EH (cell line): Measurements from ENCODE around the gene ARHGEF9.
A peak's percentile ranks its signal among the peaks of the same experiment; 100 is the strongest.

Source experiments
- DNase-seq: peaks from one replicate; pipeline ENCODE4 v3.0.0-alpha.2; 2015; ENCODE audit warnings: low read depth

ARHGEF9 gene

DNA sequence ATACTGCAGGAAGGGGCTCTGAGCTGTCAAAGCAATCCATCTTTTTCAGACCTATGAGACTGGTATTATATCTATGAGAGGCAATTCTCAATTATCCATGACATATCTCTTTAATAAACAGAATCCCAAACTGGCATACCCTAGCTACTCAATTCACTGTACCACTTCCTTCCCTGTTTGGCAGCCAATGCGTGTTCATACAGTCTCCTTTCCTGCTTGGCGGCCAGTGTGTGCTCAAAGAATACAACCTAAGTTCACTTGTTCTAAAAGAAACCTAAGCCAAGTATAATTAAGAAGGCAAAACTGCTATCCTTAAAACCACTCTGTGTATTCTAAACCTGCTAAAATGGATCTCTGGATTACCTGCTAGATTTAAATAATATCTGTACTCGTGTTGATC is 38.3 kb downstream of the ARHGEF9 start:
- no peak for DNase-seq

GRCh38 chrX:63746278-63746677 is 38.7 kb downstream of the ARHGEF9 start:
- no peak for DNase-seq

- DNase-seq = no peak
These were observed 40.1 kb downstream of the ARHGEF9 start for GRCh38 chrX:63744850-63745394.

- no peak for DNase-seq
These were observed 41.4 kb downstream of the ARHGEF9 start for GRCh38 chrX:63743596-63743995.

DNA sequence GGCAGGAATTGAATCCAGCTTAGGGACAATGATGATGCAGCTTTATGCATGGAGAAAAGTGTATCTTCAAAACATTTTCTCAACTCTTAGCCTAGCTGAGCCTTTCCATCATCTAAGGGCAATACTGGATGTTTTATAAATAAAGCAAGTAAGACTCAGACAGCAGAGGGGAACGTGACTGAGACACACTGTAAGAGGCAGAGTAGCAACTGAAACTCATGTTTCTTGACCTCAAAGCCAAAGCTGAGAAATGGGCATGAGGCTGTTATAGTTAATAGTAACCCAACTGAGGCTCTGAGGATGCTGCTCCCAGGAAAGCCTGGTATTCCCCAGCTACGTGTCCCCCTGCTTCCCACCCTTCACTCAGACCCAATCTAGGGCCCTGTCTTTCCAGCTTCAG is 44.6 kb downstream of the ARHGEF9 start:
- DNase-seq = no peak

GRCh38 chrX:63739885-63740284 is 45.1 kb downstream of the ARHGEF9 start:
- no peak for DNase-seq

- peak; percentile 2 for DNase-seq
These were observed 46.3 kb downstream of the ARHGEF9 start for GRCh38 chrX:63738696-63739095.

DNA sequence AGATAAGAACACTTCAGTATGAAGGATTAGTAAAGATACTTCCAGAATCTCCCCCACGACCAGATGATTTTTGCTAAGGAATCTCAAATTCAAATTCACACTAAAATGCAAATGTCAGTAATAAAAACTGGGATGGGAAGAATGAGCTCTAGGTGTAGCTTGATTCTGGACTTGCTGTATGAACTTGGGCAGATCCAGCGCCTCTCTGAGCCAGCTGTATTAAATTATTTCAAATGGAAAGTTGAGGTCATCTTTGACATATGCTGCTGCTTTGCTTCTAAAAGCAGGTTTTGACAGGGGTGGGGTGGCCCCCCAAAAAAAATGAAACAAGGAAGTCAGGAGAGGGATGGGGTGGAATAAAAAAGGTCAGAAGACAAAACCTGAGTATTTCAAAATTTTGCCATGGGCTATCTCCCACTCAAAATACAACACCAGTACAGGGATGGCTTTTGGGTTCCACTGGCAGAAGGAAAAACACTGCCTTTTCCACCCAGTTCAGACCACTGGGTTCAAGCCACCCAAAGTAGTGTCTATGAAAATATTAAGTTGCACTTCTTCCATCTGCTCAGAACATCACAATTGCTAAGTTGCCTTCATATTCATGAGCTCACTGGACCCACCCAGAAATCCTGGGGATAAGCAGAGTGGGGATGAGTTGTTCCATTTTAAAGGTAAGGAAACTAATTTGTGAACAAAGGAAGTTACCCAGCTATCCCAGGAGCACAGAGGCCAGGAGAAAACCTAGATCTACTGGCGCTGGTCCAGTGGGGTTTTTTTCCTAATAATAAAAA is 47.7 kb downstream of the ARHGEF9 start:
- no peak for DNase-seq

- DNase-seq = no peak
These were observed 49.1 kb downstream of the ARHGEF9 start for GRCh38 chrX:63735882-63736281.

DNA sequence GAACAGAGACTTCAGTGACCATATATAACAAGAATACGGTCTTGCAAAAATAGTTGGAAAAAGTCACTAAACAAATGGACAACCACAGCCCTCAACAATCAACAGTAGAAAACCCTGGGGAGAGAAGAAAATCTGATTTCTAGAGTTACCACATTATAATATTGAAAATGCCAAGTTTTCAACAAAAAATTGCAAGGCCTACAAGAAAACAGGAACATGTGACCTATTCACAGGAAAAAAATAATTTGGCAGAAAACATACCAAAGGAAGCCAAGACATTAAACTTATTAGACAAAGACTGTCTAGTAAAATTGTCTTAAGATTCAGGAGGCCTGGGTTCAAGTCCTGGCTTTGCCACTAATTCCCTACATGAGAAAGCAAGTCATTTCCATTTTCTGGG is 64.7 kb downstream of the ARHGEF9 start:
- DNase-seq = no peak

GRCh38 chrX:63719633-63720032 is 65.4 kb downstream of the ARHGEF9 start:
- DNase-seq = no peak

GRCh38 chrX:63718010-63718694 is 66.9 kb downstream of the ARHGEF9 start:
- no peak for DNase-seq

- peak; percentile 45 for DNase-seq
These were observed 71.5 kb downstream of the ARHGEF9 start for GRCh38 chrX:63713526-63713925.

DNA sequence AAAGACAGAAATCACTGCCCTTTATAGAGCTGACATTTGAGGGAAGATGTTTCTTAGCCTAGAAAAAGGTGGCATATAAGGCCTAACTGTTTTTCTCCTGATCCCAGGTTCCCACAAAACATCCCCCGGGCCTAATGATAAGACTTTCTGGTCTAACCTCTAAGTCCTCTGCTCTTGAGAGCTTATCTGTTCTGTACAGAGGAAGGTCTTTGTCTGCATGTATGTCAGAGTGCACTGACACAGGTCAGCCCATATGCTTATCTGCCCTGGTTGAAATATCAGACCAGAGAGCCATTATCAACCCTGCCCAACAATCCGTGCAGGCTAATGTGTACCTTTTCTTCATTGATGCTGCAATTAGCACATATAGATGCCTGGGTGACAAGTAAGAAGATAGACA is 76.2 kb downstream of the ARHGEF9 start:
- no peak for DNase-seq

DNA sequence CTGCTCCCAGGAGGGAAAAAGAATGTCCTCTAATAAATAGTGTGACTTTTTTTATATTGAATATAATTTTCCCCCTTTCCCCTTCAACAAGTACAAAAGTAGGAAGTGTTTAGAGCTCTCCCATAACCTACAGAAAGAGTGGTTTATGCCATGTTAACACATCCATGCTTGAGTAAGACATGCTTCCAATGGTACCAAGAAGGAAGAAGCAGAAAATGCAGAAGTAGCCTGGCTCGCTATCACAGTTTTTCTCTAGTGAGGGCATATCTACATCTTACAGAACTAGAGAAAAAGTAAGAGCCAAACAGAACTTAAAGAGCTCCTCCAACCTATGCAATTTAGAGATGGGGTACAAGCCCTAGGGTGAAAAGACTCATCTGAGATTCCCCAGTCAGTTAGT is 82.5 kb downstream of the ARHGEF9 start:
- no peak for DNase-seq

DNA sequence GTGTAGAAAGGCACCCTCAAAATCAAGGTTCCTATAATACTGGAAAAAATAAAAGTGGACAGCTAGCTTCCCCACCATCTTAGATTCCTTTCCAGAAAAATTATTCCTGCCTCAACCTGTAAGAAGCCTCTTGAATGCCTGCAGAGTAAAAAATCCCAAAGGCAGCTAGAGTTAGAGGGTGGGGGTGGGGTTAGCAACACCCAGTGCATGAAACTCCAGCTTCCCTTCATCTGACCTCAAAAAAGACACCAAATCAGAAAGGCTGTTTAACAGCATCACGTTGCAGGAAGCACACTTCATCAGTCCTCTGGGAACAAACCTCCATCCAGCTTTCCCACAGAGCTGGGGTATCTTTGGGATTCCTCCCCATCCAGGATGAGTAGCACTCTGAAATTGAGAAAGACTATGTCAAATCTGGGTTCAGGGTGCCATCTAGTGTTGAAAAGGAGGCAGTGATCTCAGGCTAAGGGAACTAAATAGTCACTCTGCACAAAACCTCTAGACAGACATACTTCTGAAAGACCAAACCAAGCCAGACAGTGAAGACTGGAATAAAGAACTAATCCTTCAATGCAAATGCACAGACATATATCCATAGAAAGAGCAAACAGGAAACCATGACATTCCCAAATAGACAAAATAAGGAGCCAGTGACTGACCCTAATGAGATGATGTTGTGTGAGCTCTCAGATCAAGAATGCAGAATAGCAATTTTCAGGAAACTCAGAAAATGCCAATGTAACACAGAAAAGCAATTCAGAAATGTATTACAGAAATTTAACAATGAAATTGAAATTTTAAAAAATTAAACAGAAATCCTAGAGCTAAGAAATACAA is 97.9 kb downstream of the ARHGEF9 start:
- DNase-seq = peak; percentile 76

GRCh38 chrX:63680423-63680822 is 104.6 kb downstream of the ARHGEF9 start:
- no peak for DNase-seq

DNA sequence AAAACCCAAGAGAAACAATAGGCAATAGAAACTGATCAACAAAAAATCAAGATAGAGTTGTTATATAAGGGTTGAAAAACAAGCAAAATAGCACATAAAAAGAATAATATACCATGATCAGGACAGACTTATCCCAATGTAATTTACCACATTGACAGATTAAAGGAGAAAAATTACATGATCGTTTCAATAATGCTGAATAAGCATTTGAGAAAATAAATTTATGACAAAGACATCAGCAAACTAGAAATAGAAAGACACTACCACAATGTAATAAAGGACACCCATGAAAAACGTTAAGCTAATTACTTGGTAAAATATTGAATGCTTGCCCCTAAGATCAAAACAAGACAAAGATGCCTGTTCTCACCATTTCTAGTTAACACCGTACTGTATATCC is 105.6 kb downstream of the ARHGEF9 start:
- DNase-seq = no peak

DNA sequence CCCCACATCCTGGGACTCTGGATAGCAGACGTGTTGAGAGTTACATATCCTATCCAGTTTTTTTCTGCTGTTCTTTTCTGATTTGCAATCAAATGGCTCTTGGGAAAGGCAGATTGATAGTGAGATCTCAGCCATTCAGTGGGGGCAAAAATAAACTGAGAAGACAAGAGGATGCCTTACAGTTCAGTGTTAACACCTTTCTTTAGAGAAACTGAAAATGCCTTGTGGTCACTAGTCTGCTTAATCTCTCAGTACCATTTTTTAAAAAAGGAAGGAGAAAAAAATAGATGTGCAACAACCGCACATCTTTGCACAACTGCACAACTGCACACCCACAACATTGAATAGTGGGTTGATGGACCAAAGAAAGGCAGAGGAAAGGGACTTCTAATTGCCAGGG is 109.3 kb downstream of the ARHGEF9 start:
- no peak for DNase-seq

GRCh38 chrX:63673896-63674295 is 111.1 kb downstream of the ARHGEF9 start:
- no peak for DNase-seq

DNA sequence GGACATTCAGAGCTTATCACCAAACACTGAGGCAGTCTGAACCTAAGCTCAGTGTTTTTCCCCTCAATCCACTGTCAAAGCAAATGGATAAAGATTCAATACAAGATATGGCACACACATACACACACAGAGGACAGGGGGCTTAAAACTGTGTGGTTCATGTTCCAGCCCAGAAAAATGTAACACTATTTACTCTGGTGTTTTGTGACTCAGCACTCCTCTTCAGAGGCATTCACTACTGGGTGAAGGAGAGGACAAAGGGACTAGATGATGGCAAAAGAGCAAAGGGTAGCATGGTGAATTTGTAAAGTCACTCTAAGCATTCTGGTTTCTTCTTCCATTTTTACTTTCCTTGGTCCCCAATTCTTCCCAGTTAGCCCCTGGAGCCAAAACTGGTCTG is 120.3 kb downstream of the ARHGEF9 start:
- DNase-seq = peak; percentile 57

DNA sequence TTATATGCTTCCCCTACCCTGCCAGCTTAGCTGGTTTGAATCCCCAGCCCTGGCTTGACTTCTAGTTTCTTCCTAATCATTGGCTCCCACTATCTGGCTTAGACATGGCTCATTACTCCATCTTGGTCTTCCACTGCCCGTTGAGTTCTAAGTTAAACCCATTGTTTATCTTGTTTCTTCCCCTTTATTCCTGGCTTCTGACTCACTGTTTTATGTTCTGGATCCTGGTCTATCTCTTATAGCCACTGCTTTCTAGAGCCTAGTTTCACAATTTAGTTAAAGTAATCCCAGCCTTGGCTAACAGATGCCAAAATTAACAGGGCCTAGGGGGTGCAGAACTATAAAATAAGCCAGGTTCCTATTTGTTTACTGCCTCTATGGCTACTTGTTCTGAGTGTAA is 120.9 kb downstream of the ARHGEF9 start:
- DNase-seq = peak; percentile 58

- DNase-seq = peak; percentile 55
These were observed 123.3 kb downstream of the ARHGEF9 start for GRCh38 chrX:63661676-63662075.
